Sigmoid colon (tissue), 7 donors: ENCODE data around the gene LMO7. TPM values are rescaled to one million over a fixed set of nuclear protein-coding genes. Genes with fewer than 3 reads are reported as not detected.
"Not testable (repeated sequence)": the region's sequence is repeated elsewhere in the genome, so short reads cannot be mapped to it uniquely, and the experiment has no call there.

Experiments
- DNase-seq: peaks from one replicate; pipeline ENCODE4 v3.0.0-alpha.2; 2019
- H3K27ac ChIP-seq, 4 donors: fragments of 200-600 bp; sonication (generic); one replicate each; pipeline ENCODE4 v1.5.1; 2016 to 2019; ENCODE audit warnings: mild to moderate bottlenecking in 1 of 4
- H3K27me3 ChIP-seq, 3 donors: fragments of 200-600 bp; sonication (generic); one replicate each; pipeline ENCODE4 v1.5.1; 2019; ENCODE audit warnings: mild to moderate bottlenecking in 1 of 3
- H3K36me3 ChIP-seq, 4 donors: fragments of 200-600 bp; sonication (generic); one replicate each; pipeline ENCODE4 v1.5.1; 2016 to 2019
- H3K4me1 ChIP-seq, 4 donors: fragments of 200-600 bp; sonication (generic); one replicate each; pipeline ENCODE4 v1.5.1; 2017 to 2019
- H3K4me3 ChIP-seq, 4 donors: fragments of 200-600 bp; sonication (generic); one replicate each; pipeline ENCODE4 v1.5.1; 2017 to 2019; ENCODE audit warnings: mild to moderate bottlenecking in 2 of 4, moderate library complexity in 1 of 4
- H3K9me3 ChIP-seq, 4 donors: fragments of 200-600 bp in 3 of 4; sonication (generic) in 3 of 4; one replicate each; pipeline versions ENCODE4 v1.5.1 to v1.6.1; 2013 to 2019
- EP300 ChIP-seq, 4 donors: sonication (generic); formaldehyde crosslinking; IDR thresholded peaks; one replicate each; pipeline ENCODE4 v1.6.1; 2017; ENCODE audit warnings: antibody characterized with exemption in 4 of 4
- POLR2A ChIP-seq, 2 donors: fragments of 450-650 bp; IDR thresholded peaks; one replicate each; pipeline ENCODE4 v1.6.1; 2016; ENCODE audit warnings: antibody characterized with exemption in 2 of 2, mild to moderate bottlenecking in 2 of 2, moderate library complexity in 2 of 2
- POLR2AphosphoS5 ChIP-seq, 4 donors: sonication (generic); formaldehyde crosslinking; IDR thresholded peaks; one replicate each; pipeline ENCODE4 v1.6.1; 2017; ENCODE audit warnings: antibody characterized with exemption in 4 of 4
- WGBS, 2 donors: extraction: QIAGEN DNeasy Blood & Tissue Kit; methylation state at CpG; one replicate each; pipeline ENCODE4 v1.1.7; 2013; 5-methylcytosine and 5-hydroxymethylcytosine counted together
- intact Hi-C: fragments of 100-400 bp; cut with DNase I; formaldehyde crosslinking; loops from one replicate; pipeline ENCODE4 v1.15.1; 2023
- polyA plus RNA-seq, 3 donors: library from polyadenylated mRNA; stranded (reverse); fragments of 200-250 nt; gene quantifications; one replicate each; pipeline ENCODE4 v1.2.3, GENCODE V29; 2013
- total RNA-seq, 4 donors: library from RNA; depleted of rRNA; stranded (reverse); fragments of >200 nt; gene quantifications; one replicate each; pipeline ENCODE4 v1.1.0, GENCODE V29; 2016
- TF ChIP-seq, protein P1 (sequence below), 4 experiments: fragments of 450-650 bp in 3 of 4; fragments of 200-600 bp in 1 of 4; IDR thresholded peaks; one replicate each; pipeline ENCODE4 v1.5.1; 2016 to 2019; ENCODE audit warnings: antibody characterized with exemption in 4 of 4, mild to moderate bottlenecking in 3 of 4, moderate library complexity in 2 of 4
- donor health status: healthy with polysubstance abuse.
- donor health status: Bipolar disorder and iron deficiency.
- donor health status: healthy.

LMO7 gene
- total and polyA plus RNA-seq, 7 donors = 5.0 to 66.4 (median 19.4) TPM

DNA sequence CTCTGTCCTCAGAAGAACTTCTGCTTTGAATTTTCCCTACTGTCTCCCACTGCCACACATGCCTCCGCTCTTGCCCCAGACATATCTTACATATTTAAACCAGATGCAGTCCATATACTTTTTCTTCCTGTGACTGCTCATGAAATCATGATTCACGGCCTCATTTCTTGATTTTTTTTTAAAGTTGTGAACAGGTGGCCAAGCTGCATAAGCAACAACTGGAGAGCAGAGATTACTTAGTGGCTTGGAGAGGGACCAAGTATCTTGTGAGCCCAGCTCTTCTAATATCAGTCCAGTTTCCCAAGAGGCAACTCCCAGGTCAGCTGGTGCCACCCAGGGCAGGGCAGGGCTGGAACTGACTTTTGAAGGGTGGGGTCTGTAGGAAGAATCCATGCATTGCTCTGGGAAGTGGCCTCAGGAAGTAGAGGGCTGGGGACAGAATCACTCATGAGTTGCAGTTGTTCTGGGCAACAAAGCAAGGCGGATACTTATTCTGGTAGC lies 152.4 kb downstream of the LMO7 start:
- intact Hi-C loops = no loop called here
- 20 to 61% methylated on average over 3 of the region's 3 CpGs for WGBS, 2 donors
- no peak overlapping the region for H3K4me3 ChIP-seq
- no peak overlapping the region for H3K27ac ChIP-seq
- H3K36me3 ChIP-seq = no peaks in the 10 kb centered on the region
- no peaks in the 10 kb centered on the region for H3K27me3 ChIP-seq
- TF ChIP-seq, protein P1, sequence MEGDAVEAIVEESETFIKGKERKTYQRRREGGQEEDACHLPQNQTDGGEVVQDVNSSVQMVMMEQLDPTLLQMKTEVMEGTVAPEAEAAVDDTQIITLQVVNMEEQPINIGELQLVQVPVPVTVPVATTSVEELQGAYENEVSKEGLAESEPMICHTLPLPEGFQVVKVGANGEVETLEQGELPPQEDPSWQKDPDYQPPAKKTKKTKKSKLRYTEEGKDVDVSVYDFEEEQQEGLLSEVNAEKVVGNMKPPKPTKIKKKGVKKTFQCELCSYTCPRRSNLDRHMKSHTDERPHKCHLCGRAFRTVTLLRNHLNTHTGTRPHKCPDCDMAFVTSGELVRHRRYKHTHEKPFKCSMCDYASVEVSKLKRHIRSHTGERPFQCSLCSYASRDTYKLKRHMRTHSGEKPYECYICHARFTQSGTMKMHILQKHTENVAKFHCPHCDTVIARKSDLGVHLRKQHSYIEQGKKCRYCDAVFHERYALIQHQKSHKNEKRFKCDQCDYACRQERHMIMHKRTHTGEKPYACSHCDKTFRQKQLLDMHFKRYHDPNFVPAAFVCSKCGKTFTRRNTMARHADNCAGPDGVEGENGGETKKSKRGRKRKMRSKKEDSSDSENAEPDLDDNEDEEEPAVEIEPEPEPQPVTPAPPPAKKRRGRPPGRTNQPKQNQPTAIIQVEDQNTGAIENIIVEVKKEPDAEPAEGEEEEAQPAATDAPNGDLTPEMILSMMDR (IDR thresholded peaks at IDR 0.05) = no peak
- no peak for TF ChIP-seq EP300 (IDR thresholded peaks at IDR 0.05)
- TF ChIP-seq POLR2A (IDR thresholded peaks at IDR 0.05) = no peak
- no peak for TF ChIP-seq POLR2AphosphoS5 (IDR thresholded peaks at IDR 0.05)
- DNase-seq = no peak
- H3K4me1 ChIP-seq = peaks cover 0 to 16% (median 6%) of the 10 kb centered on the region in 4 donors
- no peaks in the 10 kb centered on the region for H3K9me3 ChIP-seq

DNA sequence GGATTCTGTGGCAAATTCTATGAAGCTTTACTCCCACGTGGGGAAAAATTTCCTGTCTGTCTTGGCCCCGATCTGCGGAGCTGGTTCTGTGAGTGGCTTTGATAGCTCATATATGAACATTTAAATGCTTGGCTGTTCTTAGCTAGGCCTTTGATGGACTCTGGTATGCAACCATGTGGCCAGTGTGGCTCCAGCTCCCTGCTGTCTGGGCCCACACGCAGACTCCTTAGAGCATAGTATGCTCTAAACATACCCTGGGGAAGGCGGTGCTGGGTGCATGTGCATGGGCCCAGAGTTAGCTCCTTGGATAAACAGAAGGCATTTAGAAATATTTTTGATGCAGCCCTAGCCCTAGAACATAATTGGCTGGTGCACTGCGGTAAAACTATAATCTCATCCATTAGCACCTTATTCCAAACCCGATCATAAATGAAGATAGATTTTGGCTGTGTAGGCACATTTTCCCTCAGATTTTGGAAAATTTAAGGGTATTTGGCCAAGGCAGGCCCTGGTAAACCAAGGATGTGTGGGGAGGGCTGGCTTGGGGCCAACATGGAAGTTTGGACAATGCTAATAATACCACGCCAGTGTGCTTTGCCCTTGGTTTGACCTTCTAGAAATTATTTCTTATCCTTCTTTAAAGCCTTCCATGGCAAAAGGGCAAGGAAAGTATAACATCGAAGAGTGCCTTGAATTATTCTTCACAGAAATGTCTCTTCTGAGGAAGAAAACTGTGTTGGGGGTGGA lies 153.5 kb downstream of the LMO7 start:
- intact Hi-C loops = no loop called here
- H3K27ac ChIP-seq = no peak overlapping the region
- no peak for DNase-seq
- no peak overlapping the region for H3K4me3 ChIP-seq
- H3K36me3 ChIP-seq = no peaks in the 10 kb centered on the region
- peaks cover 0 to 16% (median 6%) of the 10 kb centered on the region in 4 donors for H3K4me1 ChIP-seq
- WGBS, 2 donors = 74 to 86% methylated on average over 9 of the region's 9 CpGs
- no peaks in the 10 kb centered on the region for H3K27me3 ChIP-seq
- H3K9me3 ChIP-seq = no peaks in the 10 kb centered on the region
- TF ChIP-seq, protein P1 (IDR thresholded peaks at IDR 0.05) = no peak
- no peak for TF ChIP-seq EP300 (IDR thresholded peaks at IDR 0.05)
- TF ChIP-seq POLR2AphosphoS5 (IDR thresholded peaks at IDR 0.05) = no peak
- TF ChIP-seq POLR2A (IDR thresholded peaks at IDR 0.05) = no peak

GRCh38 chr13:75790198-75790970 lies 154.3 kb downstream of the LMO7 start:
- TF ChIP-seq POLR2A (IDR thresholded peaks at IDR 0.05) (no peak), EP300 (IDR thresholded peaks at IDR 0.05) (no peak), POLR2AphosphoS5 (IDR thresholded peaks at IDR 0.05) (no peak)
- TF ChIP-seq, protein P1 (IDR thresholded peaks at IDR 0.05) = no peak
- Histone ChIP-seq H3K4me1 (peaks cover 0 to 16% (median 6%) of the 10 kb centered on the region in 4 donors), H3K27me3 (no peaks in the 10 kb centered on the region), H3K27ac (no peak overlapping the region), H3K9me3 (no peaks in the 10 kb centered on the region), H3K4me3 (no peak overlapping the region), H3K36me3 (no peaks in the 10 kb centered on the region)
- no peak for DNase-seq
- 96 to 98% methylated on average over 4 of the region's 4 CpGs for WGBS, 2 donors
- intact Hi-C loops = no loop called here

DNA sequence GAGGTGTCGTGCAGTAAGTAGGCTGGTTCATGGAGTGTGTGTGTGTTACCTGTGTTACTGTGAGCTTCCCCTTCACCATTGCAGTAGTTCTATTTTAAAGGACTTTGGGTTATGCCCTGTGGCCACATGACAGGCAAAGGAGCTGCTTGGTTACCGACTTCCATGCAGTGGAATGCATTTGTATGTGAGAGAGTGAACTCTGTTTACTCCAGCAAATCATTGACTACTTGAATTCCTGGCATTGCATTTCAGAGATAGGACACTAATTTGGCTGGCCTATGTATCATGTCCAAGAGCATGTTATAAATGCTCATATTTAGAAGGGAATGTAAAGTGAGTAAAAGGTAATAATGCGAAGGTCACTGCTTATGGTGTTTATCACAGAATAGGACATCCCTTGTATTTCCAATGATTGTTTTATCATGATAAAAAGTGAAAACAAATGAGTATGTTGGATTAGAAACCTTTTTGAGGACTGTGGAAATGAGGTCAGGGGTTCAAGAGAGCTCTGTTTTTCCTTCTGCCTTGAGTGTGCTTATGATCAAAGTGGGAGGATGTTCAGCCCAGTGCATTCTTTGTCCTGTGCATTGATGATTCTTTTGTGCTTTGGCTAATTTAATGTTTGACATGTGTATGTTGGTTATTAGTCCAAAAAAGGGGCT lies 156.5 kb downstream of the LMO7 start:
- H3K4me1 ChIP-seq = peaks cover 0 to 8% (median 3%) of the 10 kb centered on the region in 4 donors
- no peak overlapping the region for H3K4me3 ChIP-seq
- H3K27me3 ChIP-seq = no peaks in the 10 kb centered on the region
- no peak for DNase-seq
- no peak overlapping the region for H3K27ac ChIP-seq
- WGBS, 2 donors = 40 to 64% methylated on average over 3 of the region's 3 CpGs
- intact Hi-C loops = no loop called here
- no peaks in the 10 kb centered on the region for H3K9me3 ChIP-seq
- TF ChIP-seq POLR2AphosphoS5 (IDR thresholded peaks at IDR 0.05) = no peak
- no peak for TF ChIP-seq POLR2A (IDR thresholded peaks at IDR 0.05)
- TF ChIP-seq, protein P1 (IDR thresholded peaks at IDR 0.05) = no peak
- no peak for TF ChIP-seq EP300 (IDR thresholded peaks at IDR 0.05)
- no peaks in the 10 kb centered on the region for H3K36me3 ChIP-seq

- H3K4me3 ChIP-seq, H3K27ac ChIP-seq, H3K4me1 ChIP-seq, DNase-seq, H3K27me3 ChIP-seq, intact Hi-C loops, H3K36me3 ChIP-seq, H3K9me3 ChIP-seq: not testable (repeated sequence)
- WGBS, 2 donors = 91% methylated on average over 9 of the region's 9 CpGs
Measured at GRCh38 chr13:75793188-75793567, 157.0 kb downstream of the LMO7 start.
